HL-60/S4 treated with phorbol 12-myristate 13-acetate at 8.2 ng/mL for 4 days and 3 days (cell line): Measurements from ENCODE around the gene MAGEB4.

ENCODE experiments used
- in situ Hi-C: fragments of 300-500 bp; cut with MboI; formaldehyde crosslinking; loops from 2 replicates; pipeline ENCODE4 v1.15.0; 2022; ENCODE audit warnings: low sequenced_read_pairs

MAGEB4 gene

GRCh38 chrX:30282527-30282926 is 40.7 kb downstream of the MAGEB4 start:
- in situ Hi-C loops, result no loop called here

GRCh38 chrX:30283456-30284200 is 41.8 kb downstream of the MAGEB4 start:
- in situ Hi-C loops, result no loop called here
